Measurements from ENCODE around the gene PIK3R2. TPM values are rescaled to one million over a fixed set of nuclear protein-coding genes. Genes with fewer than 3 reads are reported as not detected.

PIK3R2 gene
- total RNA-seq, 1 experiment from 2014 or later, result 37.6 TPM

DNA sequence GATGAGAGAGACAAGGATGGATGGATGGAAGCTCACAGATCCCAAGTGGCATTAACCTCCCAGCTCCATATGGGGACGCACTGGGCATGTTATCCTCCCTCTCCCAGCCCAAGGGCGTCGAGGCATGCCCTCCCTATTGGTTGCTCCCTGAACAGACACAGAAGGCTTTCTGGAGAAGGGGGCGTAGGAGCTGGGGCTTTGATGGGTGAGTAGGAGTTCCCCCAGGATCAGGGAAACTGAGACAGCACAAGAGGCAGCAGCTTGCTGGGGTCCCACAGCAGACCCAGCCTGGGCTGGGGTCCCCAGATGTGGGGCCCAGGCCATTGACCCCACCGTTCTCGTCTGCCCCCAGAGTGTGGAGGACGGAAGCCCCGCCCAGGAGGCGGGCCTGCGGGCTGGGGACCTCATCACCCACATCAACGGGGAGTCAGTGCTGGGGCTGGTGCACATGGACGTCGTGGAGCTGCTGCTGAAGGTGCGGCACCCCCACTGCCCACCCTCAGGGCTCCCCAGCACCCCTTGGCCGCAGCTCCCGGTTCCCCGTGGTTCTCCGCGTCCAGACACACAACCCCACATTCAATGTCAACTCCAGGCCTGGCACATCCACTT lies 7.5 kb upstream of the PIK3R2 start:
- ATAC-seq, result no peak
- DNase-seq (ENCODE audit: low read depth, low spot score), result no peak
- POLR2A ChIA-PET, result no interaction called here
- CTCF ChIA-PET, result no interaction called here
- Histone ChIP-seq H3K4me1 (ENCODE audit: control insufficient read depth, insufficient read depth, low read length) (no peaks in the 10 kb centered on the region), H3K4me3 (ENCODE audit: low read depth in 2 of 2, low read length in 2 of 2) (no peak overlapping the region), H3K27me3 (ENCODE audit: control insufficient read depth, insufficient read depth, low read length) (no peaks in the 10 kb centered on the region), H3K27ac (ENCODE audit: low read length) (no peak overlapping the region), H3K36me3 (ENCODE audit: control insufficient read depth, insufficient read depth, low read length) (no peaks in the 10 kb centered on the region), H3K9me3 (ENCODE audit: control insufficient read depth, insufficient read depth, low read depth, low read length) (no peaks in the 10 kb centered on the region)
- intact Hi-C loops (cut with micrococcal nuclease; ENCODE audit: unreplicated experiment), result no loop called here
- in situ Hi-C loops (cut with HindIII; ENCODE audit: low pct_unique_long_range_greater_than_20kb, low sequenced_read_pairs), result no loop called here
- TF ChIP-seq, protein P1, sequence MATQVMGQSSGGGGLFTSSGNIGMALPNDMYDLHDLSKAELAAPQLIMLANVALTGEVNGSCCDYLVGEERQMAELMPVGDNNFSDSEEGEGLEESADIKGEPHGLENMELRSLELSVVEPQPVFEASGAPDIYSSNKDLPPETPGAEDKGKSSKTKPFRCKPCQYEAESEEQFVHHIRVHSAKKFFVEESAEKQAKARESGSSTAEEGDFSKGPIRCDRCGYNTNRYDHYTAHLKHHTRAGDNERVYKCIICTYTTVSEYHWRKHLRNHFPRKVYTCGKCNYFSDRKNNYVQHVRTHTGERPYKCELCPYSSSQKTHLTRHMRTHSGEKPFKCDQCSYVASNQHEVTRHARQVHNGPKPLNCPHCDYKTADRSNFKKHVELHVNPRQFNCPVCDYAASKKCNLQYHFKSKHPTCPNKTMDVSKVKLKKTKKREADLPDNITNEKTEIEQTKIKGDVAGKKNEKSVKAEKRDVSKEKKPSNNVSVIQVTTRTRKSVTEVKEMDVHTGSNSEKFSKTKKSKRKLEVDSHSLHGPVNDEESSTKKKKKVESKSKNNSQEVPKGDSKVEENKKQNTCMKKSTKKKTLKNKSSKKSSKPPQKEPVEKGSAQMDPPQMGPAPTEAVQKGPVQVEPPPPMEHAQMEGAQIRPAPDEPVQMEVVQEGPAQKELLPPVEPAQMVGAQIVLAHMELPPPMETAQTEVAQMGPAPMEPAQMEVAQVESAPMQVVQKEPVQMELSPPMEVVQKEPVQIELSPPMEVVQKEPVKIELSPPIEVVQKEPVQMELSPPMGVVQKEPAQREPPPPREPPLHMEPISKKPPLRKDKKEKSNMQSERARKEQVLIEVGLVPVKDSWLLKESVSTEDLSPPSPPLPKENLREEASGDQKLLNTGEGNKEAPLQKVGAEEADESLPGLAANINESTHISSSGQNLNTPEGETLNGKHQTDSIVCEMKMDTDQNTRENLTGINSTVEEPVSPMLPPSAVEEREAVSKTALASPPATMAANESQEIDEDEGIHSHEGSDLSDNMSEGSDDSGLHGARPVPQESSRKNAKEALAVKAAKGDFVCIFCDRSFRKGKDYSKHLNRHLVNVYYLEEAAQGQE (IDR thresholded peaks at IDR 0.05; ENCODE audit: insufficient read depth in 1 of 2, low read depth in 2 of 2, low read length in 1 of 2), result no peak
- TF ChIP-seq SIN3A (IDR thresholded peaks at IDR 0.05; ENCODE audit: borderline replicate concordance, insufficient read depth, low read depth, low read length) (no peak), TCF7L2 (IDR thresholded peaks at IDR 0.05; ENCODE audit: low read depth, low read length) (no peak), POLR2AphosphoS5 (IDR thresholded peaks at IDR 0.05; ENCODE audit: low read depth, low read length) (no peak)
- TF ChIP-seq, protein P2, sequence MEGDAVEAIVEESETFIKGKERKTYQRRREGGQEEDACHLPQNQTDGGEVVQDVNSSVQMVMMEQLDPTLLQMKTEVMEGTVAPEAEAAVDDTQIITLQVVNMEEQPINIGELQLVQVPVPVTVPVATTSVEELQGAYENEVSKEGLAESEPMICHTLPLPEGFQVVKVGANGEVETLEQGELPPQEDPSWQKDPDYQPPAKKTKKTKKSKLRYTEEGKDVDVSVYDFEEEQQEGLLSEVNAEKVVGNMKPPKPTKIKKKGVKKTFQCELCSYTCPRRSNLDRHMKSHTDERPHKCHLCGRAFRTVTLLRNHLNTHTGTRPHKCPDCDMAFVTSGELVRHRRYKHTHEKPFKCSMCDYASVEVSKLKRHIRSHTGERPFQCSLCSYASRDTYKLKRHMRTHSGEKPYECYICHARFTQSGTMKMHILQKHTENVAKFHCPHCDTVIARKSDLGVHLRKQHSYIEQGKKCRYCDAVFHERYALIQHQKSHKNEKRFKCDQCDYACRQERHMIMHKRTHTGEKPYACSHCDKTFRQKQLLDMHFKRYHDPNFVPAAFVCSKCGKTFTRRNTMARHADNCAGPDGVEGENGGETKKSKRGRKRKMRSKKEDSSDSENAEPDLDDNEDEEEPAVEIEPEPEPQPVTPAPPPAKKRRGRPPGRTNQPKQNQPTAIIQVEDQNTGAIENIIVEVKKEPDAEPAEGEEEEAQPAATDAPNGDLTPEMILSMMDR (IDR thresholded peaks at IDR 0.05), result no peak
- no TSS peak for BruUV-seq (replicated peaks)

DNA sequence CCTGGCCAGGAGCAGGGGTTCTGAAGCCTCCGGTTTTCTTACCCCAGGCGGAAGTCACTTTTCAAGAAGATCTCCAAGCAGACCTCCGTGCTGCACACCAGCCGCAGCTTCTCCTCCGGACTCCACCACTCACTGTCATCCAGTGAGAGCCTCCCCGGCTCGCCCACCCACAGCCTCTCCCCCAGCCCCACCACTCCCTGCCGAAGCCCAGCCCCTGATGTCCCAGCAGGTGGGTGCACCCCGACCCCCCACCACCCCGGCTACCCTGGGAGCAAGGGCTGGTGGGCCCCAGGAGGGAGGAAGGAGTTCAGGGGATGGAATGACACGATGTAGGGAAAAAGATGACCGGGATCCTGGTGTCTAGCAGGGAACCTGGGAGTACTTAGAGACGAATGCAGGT lies 5.6 kb upstream of the PIK3R2 start:
- intact Hi-C loops (cut with micrococcal nuclease; ENCODE audit: unreplicated experiment), result no loop called here
- ChIA-PET CTCF (interaction anchor here (0.7 kb wide), 1 partner anchor 139 kb away, joined by 3 read pairs; no protein-coding TSS in a partner anchor), POLR2A (no interaction called here)
- ATAC-seq (no peak), DNase-seq (ENCODE audit: low read depth, low spot score) (no peak)
- H3K4me3 ChIP-seq (ENCODE audit: low read depth in 2 of 2, low read length in 2 of 2), result no peak overlapping the region
- H3K9me3 ChIP-seq (ENCODE audit: control insufficient read depth, insufficient read depth, low read depth, low read length), result no peaks in the 10 kb centered on the region
- BruUV-seq (replicated peaks), result no TSS peak
- no peaks in the 10 kb centered on the region for H3K27me3 ChIP-seq (ENCODE audit: control insufficient read depth, insufficient read depth, low read length)
- no peak overlapping the region for H3K27ac ChIP-seq (ENCODE audit: low read length)
- peaks cover 5% of the 10 kb centered on the region for H3K4me1 ChIP-seq (ENCODE audit: control insufficient read depth, insufficient read depth, low read length)
- TF ChIP-seq POLR2AphosphoS5 (IDR thresholded peaks at IDR 0.05; ENCODE audit: low read depth, low read length), result no peak
- TF ChIP-seq, protein P2 (IDR thresholded peaks at IDR 0.05), result no peak
- in situ Hi-C loops (cut with HindIII; ENCODE audit: low pct_unique_long_range_greater_than_20kb, low sequenced_read_pairs), result no loop called here
- H3K36me3 ChIP-seq (ENCODE audit: control insufficient read depth, insufficient read depth, low read length), result no peaks in the 10 kb centered on the region

Measured in Panc1 (cell line).